Neural cell (in vitro differentiated cells): ENCODE measurements around the gene FBN1. TPM values are rescaled to one million over a fixed set of nuclear protein-coding genes. Genes with fewer than 3 reads are reported as not detected.

Experiments used
- H2AFZ ChIP-seq: fragments of 200-600, 300-800 bp; sonication (generic), shearing (Covaris generic); 2 replicates; pipeline ENCODE4 v1.6.0; 2014; ENCODE audit warnings: low read depth, mild to moderate bottlenecking, antibody characterized with exemption, low read length, moderate library complexity
- H3F3A ChIP-seq: fragments of 200-600 bp; shearing (Covaris generic); 2 replicates; pipeline ENCODE4 v1.6.1; 2016; ENCODE audit warnings: mild to moderate bottlenecking, moderate library complexity, mixed read lengths, antibody characterized with exemption, low read length; ENCODE audit not compliant: insufficient read depth, poor library complexity, severe bottlenecking
- H3K27ac ChIP-seq: fragments of 200-600, 300-800 bp; sonication (generic), shearing (Covaris generic); 2 replicates; pipeline ENCODE4 v1.5.1; 2014; ENCODE audit warnings: mild to moderate bottlenecking, low read length, moderate library complexity
- H3K27me3 ChIP-seq: fragments of 300-800, 200-600 bp; sonication (generic), shearing (Covaris generic); 2 replicates; pipeline ENCODE4 v1.6.0; 2014; ENCODE audit warnings: mild to moderate bottlenecking, low read depth, low read length, moderate library complexity; ENCODE audit not compliant: insufficient read depth
- H3K36me3 ChIP-seq: fragments of 300-800, 200-600 bp; sonication (generic), shearing (Covaris generic); 2 replicates; pipeline ENCODE4 v1.5.1; 2014; ENCODE audit warnings: mild to moderate bottlenecking, antibody characterized with exemption, low read length, moderate library complexity; ENCODE audit not compliant: insufficient read depth
- H3K4me2 ChIP-seq: fragments of 300-800, 200-600 bp; sonication (generic), shearing (Covaris generic); 2 replicates; pipeline ENCODE4 v1.6.0; 2014; ENCODE audit warnings: mild to moderate bottlenecking, low read length
- H3K4me3 ChIP-seq: fragments of 300-800, 200-600 bp; sonication (generic), shearing (Covaris generic); 2 replicates; pipeline ENCODE4 v1.5.1; 2014; ENCODE audit warnings: mild to moderate bottlenecking, low read length, moderate library complexity
- H3K79me2 ChIP-seq: fragments of 200-600 bp; shearing (Covaris generic); replicated peaks from 2 replicates; pipeline ENCODE4 v1.6.0; 2014; ENCODE audit warnings: mild to moderate bottlenecking, low read length, moderate library complexity; ENCODE audit not compliant: insufficient read depth
- H3K9ac ChIP-seq: fragments of 300-800, 200-600 bp; sonication (generic), shearing (Covaris generic); 2 replicates; pipeline ENCODE4 v1.6.1; 2016; ENCODE audit warnings: mild to moderate bottlenecking, low read length, mixed read lengths
- H3K9me2 ChIP-seq: fragments of 200-600 bp; shearing (Covaris generic); 2 replicates; pipeline ENCODE4 v1.6.1; 2016; ENCODE audit warnings: mild to moderate bottlenecking, low read length, mixed read lengths; ENCODE audit not compliant: insufficient read depth
- H3K9me3 ChIP-seq: fragments of 200-600, 300-800 bp; sonication (generic), shearing (Covaris generic); 2 replicates; pipeline ENCODE4 v1.6.1; 2016; ENCODE audit warnings: mild to moderate bottlenecking, mixed run types, low read length, moderate library complexity, mixed read lengths
- H4K20me1 ChIP-seq: fragments of 200-600 bp; shearing (Covaris generic); 2 replicates; pipeline ENCODE4 v1.6.1; 2016; ENCODE audit warnings: mild to moderate bottlenecking, mixed run types; ENCODE audit not compliant: insufficient read depth
- EP300 ChIP-seq: fragments of 450-650 bp; conservative IDR thresholded peaks from 2 replicates; pipeline ENCODE4 v1.6.1; 2014; ENCODE audit warnings: antibody characterized with exemption, mild to moderate bottlenecking, moderate library complexity; ENCODE audit not compliant: poor library complexity, severe bottlenecking
- EZH2 ChIP-seq: fragments of 200-600, 300-800 bp; shearing (Covaris generic), sonication (generic); IDR thresholded peaks from 2 replicates; pipeline ENCODE4 v1.6.1; 2014; ENCODE audit warnings: antibody characterized with exemption, low read length, borderline replicate concordance, mild to moderate bottlenecking; ENCODE audit not compliant: insufficient read depth, poor library complexity, severe bottlenecking
- MXI1 ChIP-seq: fragments of 450-650 bp; conservative IDR thresholded peaks from 2 replicates; pipeline ENCODE4 v1.6.1; 2014; ENCODE audit warnings: antibody characterized with exemption, mild to moderate bottlenecking; ENCODE audit not compliant: poor library complexity, severe bottlenecking
- POLR2AphosphoS5 ChIP-seq: IDR thresholded peaks from 2 replicates; pipeline ENCODE4 v1.6.1; 2012
- RAD21 ChIP-seq: fragments of 450-650 bp; conservative IDR thresholded peaks from 2 replicates; pipeline ENCODE4 v1.6.1; 2014; ENCODE audit warnings: antibody characterized with exemption, mild to moderate bottlenecking, moderate library complexity
- SMC3 ChIP-seq: fragments of 450-650 bp; conservative IDR thresholded peaks from 2 replicates; pipeline ENCODE4 v1.6.1; 2014; ENCODE audit warnings: antibody characterized with exemption, mild to moderate bottlenecking, moderate library complexity; ENCODE audit not compliant: poor library complexity
- TAF1 ChIP-seq: IDR thresholded peaks from 2 replicates; pipeline ENCODE4 v1.6.1; 2012; ENCODE audit warnings: low read depth
- polyA plus RNA-seq: library from polyadenylated mRNA; depleted of rRNA; stranded (reverse); fragments of >200 nt; gene quantifications from 2 replicates; pipeline ENCODE4 v1.2.3, GENCODE V29; 2014
- TF ChIP-seq, protein P1 (sequence below): fragments of 450-650 bp; IDR thresholded peaks from 2 replicates; pipeline ENCODE4 v1.5.1; 2014; ENCODE audit warnings: antibody characterized with exemption, mild to moderate bottlenecking, moderate library complexity; ENCODE audit not compliant: poor library complexity, severe bottlenecking
- TF ChIP-seq, protein P2 (sequence below): IDR thresholded peaks from 2 replicates; pipeline ENCODE4 v1.6.1; 2012; ENCODE audit warnings: borderline replicate concordance

Gene FBN1
- polyA plus RNA-seq, 1 donor from 2014 or later, result 22.0 TPM

DNA sequence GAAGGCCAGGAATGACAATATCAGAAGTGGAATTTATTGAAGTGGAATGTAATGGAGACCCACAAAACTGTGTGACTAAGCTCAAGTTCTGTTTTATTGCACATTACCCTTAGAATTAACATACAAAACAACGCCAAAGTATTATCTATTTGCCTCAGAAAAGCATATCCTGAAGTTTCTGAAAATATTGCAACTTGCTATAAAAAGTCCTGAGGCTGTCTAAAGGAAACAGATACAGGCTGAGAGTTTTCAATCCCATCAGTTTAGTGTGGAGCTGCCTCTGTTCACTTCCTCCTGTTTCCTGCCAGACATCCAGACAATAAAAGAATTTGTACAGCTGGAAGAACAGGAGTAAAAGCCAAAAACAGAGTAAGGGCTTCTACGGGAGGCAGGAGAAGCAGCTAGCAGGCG lies 108.8 kb downstream of the FBN1 start:
- H3K4me3 ChIP-seq, result no peak overlapping the region
- H3K4me2 ChIP-seq, result no peak overlapping the region
- H3K9me2 ChIP-seq, result no peaks in the 10 kb centered on the region
- no peak for TF ChIP-seq EP300
- TF ChIP-seq, protein P1, sequence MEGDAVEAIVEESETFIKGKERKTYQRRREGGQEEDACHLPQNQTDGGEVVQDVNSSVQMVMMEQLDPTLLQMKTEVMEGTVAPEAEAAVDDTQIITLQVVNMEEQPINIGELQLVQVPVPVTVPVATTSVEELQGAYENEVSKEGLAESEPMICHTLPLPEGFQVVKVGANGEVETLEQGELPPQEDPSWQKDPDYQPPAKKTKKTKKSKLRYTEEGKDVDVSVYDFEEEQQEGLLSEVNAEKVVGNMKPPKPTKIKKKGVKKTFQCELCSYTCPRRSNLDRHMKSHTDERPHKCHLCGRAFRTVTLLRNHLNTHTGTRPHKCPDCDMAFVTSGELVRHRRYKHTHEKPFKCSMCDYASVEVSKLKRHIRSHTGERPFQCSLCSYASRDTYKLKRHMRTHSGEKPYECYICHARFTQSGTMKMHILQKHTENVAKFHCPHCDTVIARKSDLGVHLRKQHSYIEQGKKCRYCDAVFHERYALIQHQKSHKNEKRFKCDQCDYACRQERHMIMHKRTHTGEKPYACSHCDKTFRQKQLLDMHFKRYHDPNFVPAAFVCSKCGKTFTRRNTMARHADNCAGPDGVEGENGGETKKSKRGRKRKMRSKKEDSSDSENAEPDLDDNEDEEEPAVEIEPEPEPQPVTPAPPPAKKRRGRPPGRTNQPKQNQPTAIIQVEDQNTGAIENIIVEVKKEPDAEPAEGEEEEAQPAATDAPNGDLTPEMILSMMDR, result no peak
- no peak for TF ChIP-seq POLR2AphosphoS5
- no peak for TF ChIP-seq EZH2
- TF ChIP-seq SMC3, result no peak
- TF ChIP-seq MXI1, result no peak
- no peak for TF ChIP-seq TAF1
- TF ChIP-seq RAD21, result no peak
- TF ChIP-seq, protein P2, sequence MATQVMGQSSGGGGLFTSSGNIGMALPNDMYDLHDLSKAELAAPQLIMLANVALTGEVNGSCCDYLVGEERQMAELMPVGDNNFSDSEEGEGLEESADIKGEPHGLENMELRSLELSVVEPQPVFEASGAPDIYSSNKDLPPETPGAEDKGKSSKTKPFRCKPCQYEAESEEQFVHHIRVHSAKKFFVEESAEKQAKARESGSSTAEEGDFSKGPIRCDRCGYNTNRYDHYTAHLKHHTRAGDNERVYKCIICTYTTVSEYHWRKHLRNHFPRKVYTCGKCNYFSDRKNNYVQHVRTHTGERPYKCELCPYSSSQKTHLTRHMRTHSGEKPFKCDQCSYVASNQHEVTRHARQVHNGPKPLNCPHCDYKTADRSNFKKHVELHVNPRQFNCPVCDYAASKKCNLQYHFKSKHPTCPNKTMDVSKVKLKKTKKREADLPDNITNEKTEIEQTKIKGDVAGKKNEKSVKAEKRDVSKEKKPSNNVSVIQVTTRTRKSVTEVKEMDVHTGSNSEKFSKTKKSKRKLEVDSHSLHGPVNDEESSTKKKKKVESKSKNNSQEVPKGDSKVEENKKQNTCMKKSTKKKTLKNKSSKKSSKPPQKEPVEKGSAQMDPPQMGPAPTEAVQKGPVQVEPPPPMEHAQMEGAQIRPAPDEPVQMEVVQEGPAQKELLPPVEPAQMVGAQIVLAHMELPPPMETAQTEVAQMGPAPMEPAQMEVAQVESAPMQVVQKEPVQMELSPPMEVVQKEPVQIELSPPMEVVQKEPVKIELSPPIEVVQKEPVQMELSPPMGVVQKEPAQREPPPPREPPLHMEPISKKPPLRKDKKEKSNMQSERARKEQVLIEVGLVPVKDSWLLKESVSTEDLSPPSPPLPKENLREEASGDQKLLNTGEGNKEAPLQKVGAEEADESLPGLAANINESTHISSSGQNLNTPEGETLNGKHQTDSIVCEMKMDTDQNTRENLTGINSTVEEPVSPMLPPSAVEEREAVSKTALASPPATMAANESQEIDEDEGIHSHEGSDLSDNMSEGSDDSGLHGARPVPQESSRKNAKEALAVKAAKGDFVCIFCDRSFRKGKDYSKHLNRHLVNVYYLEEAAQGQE, result no peak
- no peaks in the 10 kb centered on the region for H3F3A ChIP-seq
- no peak overlapping the region for H2AFZ ChIP-seq
- H3K27me3 ChIP-seq, result no peaks in the 10 kb centered on the region
- H3K9me3 ChIP-seq, result no peaks in the 10 kb centered on the region
- no peak overlapping the region for H3K27ac ChIP-seq
- H3K79me2 ChIP-seq, result no peaks in the 10 kb centered on the region
- H3K36me3 ChIP-seq, result no peaks in the 10 kb centered on the region
- no peak overlapping the region for H3K9ac ChIP-seq
- no peaks in the 10 kb centered on the region for H4K20me1 ChIP-seq

DNA sequence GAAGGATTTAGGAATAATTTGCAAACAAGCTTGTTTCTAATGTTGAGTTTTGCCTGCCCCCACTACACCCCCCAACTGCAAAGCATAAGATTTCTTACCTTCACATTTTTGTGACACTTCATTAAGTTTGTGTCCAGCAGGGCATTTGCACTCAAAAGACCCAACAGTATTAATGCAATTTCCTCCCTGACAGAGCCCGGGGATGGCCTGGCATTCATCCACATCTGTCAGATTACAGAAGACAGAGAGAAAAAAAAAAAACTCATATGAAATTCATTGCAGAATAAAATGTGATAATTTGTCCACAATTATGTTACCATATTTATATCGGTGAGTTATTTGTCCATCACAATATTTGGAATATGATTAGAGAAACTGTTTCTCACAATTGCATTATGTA lies 111.5 kb downstream of the FBN1 start:
- no peak overlapping the region for H3K4me2 ChIP-seq
- TF ChIP-seq POLR2AphosphoS5 (no peak), EP300 (no peak), MXI1 (no peak), EZH2 (no peak), TAF1 (no peak), RAD21 (no peak), SMC3 (no peak)
- TF ChIP-seq, protein P2, result no peak
- TF ChIP-seq, protein P1, result no peak
- no peak overlapping the region for H2AFZ ChIP-seq
- no peaks in the 10 kb centered on the region for H3K9me2 ChIP-seq
- H3K27ac ChIP-seq, result no peak overlapping the region
- H4K20me1 ChIP-seq, result no peaks in the 10 kb centered on the region
- H3K4me3 ChIP-seq, result no peak overlapping the region
- no peaks in the 10 kb centered on the region for H3K27me3 ChIP-seq
- H3K9me3 ChIP-seq, result no peaks in the 10 kb centered on the region
- no peaks in the 10 kb centered on the region for H3F3A ChIP-seq
- no peak overlapping the region for H3K9ac ChIP-seq
- H3K79me2 ChIP-seq, result no peaks in the 10 kb centered on the region
- H3K36me3 ChIP-seq, result no peaks in the 10 kb centered on the region
